ENCODE data around the gene BAIAP2L1.

GRCh38 chr7:98398567-98399372 is 2.1 kb downstream of the BAIAP2L1 start:
- no peak for TF ChIP-seq EZH2phosphoT487 (IDR thresholded peaks at IDR 0.05; ENCODE audit: insufficient read depth, low read depth)
- no peak for TF ChIP-seq EZH2 (IDR thresholded peaks at IDR 0.05; ENCODE audit: insufficient read depth, poor library complexity, severe bottlenecking)

All from GM23248 (cell line).